D721Med (cell line): Measurements from ENCODE around the gene FOCAD.

ENCODE experiments used
- DNase-seq: peaks from one replicate; pipeline ENCODE4 v3.0.0; 2011; ENCODE audit warnings: low spot score; ENCODE audit not compliant: insufficient read length
- FAIRE-seq: peaks from 2 replicates; lab custom pipeline; 2011; peaks lifted over from hg19 to GRCh38; lab: Jason Lieb, UNC
- TF ChIP-seq, protein P1 (sequence below): IDR thresholded peaks from 2 replicates; pipeline ENCODE4 v1.5.1; 2012; ENCODE audit warnings: mild to moderate bottlenecking, control low read depth; ENCODE audit not compliant: insufficient read depth; ENCODE audit errors: missing control alignments

The FOCAD gene

DNA sequence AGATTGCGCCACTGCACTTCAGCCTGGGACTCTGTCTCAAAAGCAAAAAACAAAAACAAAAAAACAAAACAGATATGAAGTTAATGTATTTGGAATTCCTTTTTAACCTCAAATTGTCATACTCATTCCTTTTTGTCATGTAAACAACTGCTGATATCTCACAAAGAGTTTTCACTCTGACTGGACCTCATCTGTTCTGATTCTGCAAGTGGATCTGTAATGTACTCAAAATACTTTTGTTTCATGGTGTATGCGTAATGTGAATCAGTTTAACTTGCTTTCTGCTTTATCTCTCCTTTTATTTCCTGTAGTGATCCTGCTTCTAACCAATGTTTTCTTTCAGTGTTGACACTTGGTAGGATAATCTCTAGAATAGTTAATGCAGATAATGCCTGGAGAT, 106.7 kb downstream of the FOCAD start:
- TF ChIP-seq, protein P1, sequence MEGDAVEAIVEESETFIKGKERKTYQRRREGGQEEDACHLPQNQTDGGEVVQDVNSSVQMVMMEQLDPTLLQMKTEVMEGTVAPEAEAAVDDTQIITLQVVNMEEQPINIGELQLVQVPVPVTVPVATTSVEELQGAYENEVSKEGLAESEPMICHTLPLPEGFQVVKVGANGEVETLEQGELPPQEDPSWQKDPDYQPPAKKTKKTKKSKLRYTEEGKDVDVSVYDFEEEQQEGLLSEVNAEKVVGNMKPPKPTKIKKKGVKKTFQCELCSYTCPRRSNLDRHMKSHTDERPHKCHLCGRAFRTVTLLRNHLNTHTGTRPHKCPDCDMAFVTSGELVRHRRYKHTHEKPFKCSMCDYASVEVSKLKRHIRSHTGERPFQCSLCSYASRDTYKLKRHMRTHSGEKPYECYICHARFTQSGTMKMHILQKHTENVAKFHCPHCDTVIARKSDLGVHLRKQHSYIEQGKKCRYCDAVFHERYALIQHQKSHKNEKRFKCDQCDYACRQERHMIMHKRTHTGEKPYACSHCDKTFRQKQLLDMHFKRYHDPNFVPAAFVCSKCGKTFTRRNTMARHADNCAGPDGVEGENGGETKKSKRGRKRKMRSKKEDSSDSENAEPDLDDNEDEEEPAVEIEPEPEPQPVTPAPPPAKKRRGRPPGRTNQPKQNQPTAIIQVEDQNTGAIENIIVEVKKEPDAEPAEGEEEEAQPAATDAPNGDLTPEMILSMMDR: no peak
- DNase-seq (no peak), FAIRE-seq (peak; percentile 99)

DNA sequence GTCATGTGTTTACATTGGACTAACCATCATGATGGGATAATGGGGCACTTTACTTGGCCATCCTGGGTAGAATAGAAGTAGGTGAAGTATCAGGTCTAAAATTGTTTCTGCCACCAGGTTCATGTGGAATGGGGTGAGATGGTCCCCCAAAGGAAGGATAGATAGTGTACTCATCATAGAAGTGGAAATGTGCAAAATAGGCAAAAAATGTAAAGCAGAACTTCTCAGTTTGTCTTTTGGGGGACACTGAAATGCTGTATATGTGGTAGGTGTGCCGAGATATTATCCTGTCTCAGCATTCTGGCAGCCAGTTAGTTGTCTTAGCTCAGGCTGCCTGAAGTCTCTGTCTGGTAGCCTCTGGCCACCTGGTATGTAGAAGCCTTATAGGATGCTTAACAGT, 107.6 kb downstream of the FOCAD start:
- FAIRE-seq (no peak), DNase-seq (no peak)
- TF ChIP-seq, protein P1: no peak

DNA sequence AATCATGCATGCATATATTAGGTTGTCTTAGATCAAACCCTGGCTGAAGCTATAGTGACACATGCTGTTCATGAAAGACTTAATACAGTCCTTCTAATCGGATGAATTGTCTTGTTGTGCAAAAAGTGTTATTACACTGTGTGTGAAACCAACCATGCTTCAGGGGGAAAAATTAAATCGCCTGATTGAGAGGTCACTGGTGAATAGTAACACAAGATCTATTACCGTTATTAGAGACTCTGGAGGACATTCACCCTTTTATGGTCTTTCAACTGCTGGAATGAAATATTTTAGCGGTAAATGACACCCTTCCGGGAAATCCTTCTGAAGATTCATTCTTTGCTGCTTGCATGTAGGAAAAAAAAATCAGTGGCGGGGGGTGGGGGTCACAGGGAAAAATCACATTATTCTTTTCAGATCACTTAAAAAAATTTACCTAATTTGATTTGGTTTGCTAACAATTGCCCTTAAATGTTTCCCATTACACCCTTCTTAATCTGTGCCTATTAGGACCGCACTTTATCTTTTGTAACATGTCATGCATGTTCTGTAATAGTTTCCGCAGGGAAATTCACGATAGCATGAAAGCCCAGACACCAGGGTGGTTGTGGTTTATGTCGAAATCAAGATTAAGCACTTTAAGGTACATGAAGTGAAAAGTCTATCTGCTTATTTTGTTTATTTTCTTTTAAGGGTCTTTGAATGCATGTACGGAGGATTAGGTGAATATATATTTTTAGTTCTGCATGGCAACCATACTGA, 120.6 kb downstream of the FOCAD start:
- TF ChIP-seq, protein P1: no peak
- DNase-seq (no peak), FAIRE-seq (no peak)

DNA sequence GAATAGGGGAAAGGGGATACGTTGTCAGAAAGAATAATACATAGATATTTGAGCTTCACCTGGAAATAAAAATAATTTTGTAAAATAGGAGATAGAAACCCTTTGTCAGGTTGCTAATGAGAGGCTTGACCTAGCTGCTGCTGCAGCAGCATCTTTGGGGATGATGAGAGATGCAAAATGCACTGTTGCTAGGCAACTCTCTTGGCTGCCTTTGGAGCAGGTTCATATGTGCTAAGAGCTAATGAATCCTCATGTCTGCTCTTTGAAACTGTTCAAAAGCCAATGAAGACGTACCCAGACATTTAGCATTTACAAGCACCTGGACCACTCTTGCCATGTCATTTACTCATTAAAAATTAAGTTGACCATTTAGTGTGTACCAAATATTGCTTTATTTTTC, 121.7 kb downstream of the FOCAD start:
- DNase-seq (no peak), FAIRE-seq (no peak)
- TF ChIP-seq, protein P1: no peak

DNA sequence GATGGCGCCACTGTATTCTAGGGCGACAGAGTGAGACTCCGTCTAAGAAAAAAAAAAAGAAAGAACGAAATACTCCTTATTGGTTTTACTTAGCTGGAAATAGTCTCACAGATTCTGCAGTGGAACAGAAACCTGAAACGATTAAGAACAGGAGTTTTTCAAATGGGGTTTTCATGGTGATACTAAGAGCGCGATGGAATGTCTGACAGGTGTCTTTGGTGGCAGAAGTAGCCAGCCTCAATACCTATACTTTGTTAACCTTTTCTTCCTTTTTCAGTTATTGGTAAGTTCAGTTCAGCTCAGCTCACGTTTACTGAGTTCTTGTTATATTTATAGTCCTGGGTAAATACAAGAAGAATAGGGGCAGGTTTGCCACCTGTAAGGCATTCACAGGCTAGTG, 123.9 kb downstream of the FOCAD start:
- no peak for DNase-seq
- no peak for FAIRE-seq
- TF ChIP-seq, protein P1: no peak

DNA sequence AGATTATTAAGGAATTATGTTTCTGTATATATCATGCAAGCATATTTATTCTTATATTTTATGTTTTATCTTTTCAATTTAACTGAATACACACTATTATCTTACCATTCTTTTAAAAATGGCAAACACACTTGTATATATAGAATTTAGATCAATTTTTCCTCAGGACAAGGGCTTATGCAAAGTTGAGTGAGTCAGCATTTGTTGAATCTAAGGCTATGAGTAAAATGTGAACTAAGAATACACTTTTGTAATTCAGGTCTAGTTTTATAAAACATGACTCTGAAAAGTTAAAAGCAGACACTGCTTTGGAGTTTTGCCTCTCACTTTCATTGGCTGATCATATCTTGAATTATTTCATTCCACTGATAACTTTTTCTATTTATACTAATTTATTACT, 127.8 kb downstream of the FOCAD start:
- TF ChIP-seq, protein P1: no peak
- FAIRE-seq (no peak), DNase-seq (no peak)
